Gastroesophageal sphincter (tissue), 3 donors: ENCODE measurements around the gene CD163.

Experiments
- POLR2A ChIP-seq, 2 donors: fragments of 450-650 bp; IDR thresholded peaks; one replicate each; pipeline ENCODE4 v1.6.1; 2017; ENCODE audit warnings: antibody characterized with exemption in 2 of 2, mild to moderate bottlenecking in 2 of 2, moderate library complexity in 1 of 2
- TF ChIP-seq, protein P1 (sequence below), 4 experiments: fragments of 200-600 bp in 2 of 4; fragments of 450-650 bp in 2 of 4; sonication (generic) in 1 of 4; IDR thresholded peaks; one replicate each; pipeline ENCODE4 v1.5.1; 2017 to 2019; ENCODE audit warnings: antibody characterized with exemption in 4 of 4, mild to moderate bottlenecking in 2 of 4, moderate library complexity in 2 of 4

DNA sequence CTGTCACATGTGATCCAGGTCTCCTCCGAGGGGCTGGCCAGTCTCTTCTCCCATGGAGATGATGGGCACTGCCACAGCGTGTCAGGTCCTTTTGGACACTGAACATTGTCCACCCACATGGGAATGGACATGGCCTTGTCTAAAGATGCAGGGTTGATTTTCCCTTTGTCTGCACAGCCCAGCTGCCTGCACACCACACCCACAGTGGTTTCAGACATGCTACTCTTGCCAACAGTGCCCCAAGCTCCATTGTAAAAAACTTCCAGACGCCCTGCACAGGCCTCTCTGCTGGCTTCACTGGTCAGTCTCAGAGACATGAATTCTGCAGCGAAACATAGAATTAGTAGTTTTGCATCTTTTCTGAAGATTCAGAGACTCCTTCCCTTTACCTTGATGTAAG, 18.5 kb downstream of the CD163 start:
- TF ChIP-seq POLR2A (IDR thresholded peaks at IDR 0.05) = no peak
- TF ChIP-seq, protein P1, sequence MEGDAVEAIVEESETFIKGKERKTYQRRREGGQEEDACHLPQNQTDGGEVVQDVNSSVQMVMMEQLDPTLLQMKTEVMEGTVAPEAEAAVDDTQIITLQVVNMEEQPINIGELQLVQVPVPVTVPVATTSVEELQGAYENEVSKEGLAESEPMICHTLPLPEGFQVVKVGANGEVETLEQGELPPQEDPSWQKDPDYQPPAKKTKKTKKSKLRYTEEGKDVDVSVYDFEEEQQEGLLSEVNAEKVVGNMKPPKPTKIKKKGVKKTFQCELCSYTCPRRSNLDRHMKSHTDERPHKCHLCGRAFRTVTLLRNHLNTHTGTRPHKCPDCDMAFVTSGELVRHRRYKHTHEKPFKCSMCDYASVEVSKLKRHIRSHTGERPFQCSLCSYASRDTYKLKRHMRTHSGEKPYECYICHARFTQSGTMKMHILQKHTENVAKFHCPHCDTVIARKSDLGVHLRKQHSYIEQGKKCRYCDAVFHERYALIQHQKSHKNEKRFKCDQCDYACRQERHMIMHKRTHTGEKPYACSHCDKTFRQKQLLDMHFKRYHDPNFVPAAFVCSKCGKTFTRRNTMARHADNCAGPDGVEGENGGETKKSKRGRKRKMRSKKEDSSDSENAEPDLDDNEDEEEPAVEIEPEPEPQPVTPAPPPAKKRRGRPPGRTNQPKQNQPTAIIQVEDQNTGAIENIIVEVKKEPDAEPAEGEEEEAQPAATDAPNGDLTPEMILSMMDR (IDR thresholded peaks at IDR 0.05) = no peak
